ENCODE data around the gene EPPIN.

The EPPIN gene

GRCh38 chr20:45550765-45551164 lies 3.6 kb upstream of the EPPIN start:
- Histone ChIP-seq H3K9me2 (replicated peaks; ENCODE audit: low read depth, low read length) (no peaks in the 10 kb centered on the region), H2AFZ (ENCODE audit: low read length) (no peak overlapping the region), H3K4me1 (ENCODE audit: insufficient read depth, low read length, poor library complexity, severe bottlenecking) (no peaks in the 10 kb centered on the region), H3K9me3 (ENCODE audit: insufficient read depth, low read depth, low read length) (no peaks in the 10 kb centered on the region), H3F3A (ENCODE audit: low read depth) (no peaks in the 10 kb centered on the region), H3K27me3 (ENCODE audit: insufficient read depth, low read length, poor library complexity, severe bottlenecking) (no peaks in the 10 kb centered on the region), H3K4me3 (ENCODE audit: low read length, poor library complexity, severe bottlenecking) (no peak overlapping the region), H4K20me1 (ENCODE audit: insufficient read depth, low read length, poor library complexity, severe bottlenecking) (no peaks in the 10 kb centered on the region), H3K9ac (ENCODE audit: low read depth, low read length, poor library complexity, severe bottlenecking) (no peak overlapping the region), H3K79me2 (ENCODE audit: insufficient read depth, low read length) (no peaks in the 10 kb centered on the region), H3K36me3 (ENCODE audit: insufficient read depth, low read length) (no peaks in the 10 kb centered on the region), H3K4me2 (ENCODE audit: low read depth, low read length, poor library complexity, severe bottlenecking) (no peak overlapping the region)
- TF ChIP-seq, protein P1, sequence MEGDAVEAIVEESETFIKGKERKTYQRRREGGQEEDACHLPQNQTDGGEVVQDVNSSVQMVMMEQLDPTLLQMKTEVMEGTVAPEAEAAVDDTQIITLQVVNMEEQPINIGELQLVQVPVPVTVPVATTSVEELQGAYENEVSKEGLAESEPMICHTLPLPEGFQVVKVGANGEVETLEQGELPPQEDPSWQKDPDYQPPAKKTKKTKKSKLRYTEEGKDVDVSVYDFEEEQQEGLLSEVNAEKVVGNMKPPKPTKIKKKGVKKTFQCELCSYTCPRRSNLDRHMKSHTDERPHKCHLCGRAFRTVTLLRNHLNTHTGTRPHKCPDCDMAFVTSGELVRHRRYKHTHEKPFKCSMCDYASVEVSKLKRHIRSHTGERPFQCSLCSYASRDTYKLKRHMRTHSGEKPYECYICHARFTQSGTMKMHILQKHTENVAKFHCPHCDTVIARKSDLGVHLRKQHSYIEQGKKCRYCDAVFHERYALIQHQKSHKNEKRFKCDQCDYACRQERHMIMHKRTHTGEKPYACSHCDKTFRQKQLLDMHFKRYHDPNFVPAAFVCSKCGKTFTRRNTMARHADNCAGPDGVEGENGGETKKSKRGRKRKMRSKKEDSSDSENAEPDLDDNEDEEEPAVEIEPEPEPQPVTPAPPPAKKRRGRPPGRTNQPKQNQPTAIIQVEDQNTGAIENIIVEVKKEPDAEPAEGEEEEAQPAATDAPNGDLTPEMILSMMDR (conservative IDR thresholded peaks at IDR 0.05; ENCODE audit: low read length): no peak

DNA sequence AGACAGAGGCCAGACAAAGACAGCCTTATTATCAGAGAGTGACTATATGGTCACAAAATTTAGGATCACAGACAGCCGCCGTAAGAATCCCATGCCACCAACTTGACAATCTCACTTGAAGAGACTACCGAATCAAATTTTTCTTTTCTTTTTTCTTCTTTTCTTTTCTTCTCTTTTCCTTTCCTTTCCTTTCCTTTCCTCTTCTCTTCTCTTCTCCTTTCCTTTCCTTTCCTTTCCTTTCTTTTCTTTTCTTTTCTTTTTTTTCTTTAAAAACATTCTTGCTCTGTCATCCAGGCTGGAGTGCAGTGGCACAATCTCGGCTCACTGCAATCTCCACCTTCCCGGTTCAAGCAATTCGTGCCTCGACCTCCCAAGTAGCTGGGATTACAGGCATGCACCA lies 1.2 kb upstream of the EPPIN start:
- H3K9me3 ChIP-seq (ENCODE audit: insufficient read depth, low read depth, low read length): no peaks in the 10 kb centered on the region
- no peaks in the 10 kb centered on the region for H3K27me3 ChIP-seq (ENCODE audit: insufficient read depth, low read length, poor library complexity, severe bottlenecking)
- H2AFZ ChIP-seq (ENCODE audit: low read length): no peak overlapping the region
- H3K4me3 ChIP-seq (ENCODE audit: low read length, poor library complexity, severe bottlenecking): no peak overlapping the region
- no peaks in the 10 kb centered on the region for H3K4me1 ChIP-seq (ENCODE audit: insufficient read depth, low read length, poor library complexity, severe bottlenecking)
- no peak overlapping the region for H3K4me2 ChIP-seq (ENCODE audit: low read depth, low read length, poor library complexity, severe bottlenecking)
- TF ChIP-seq, protein P1 (conservative IDR thresholded peaks at IDR 0.05; ENCODE audit: low read length): no peak
- TF ChIP-seq EZH2phosphoT487 (IDR thresholded peaks at IDR 0.05; ENCODE audit: borderline replicate concordance): no peak
- H3K79me2 ChIP-seq (ENCODE audit: insufficient read depth, low read length): no peaks in the 10 kb centered on the region
- no peaks in the 10 kb centered on the region for H3K36me3 ChIP-seq (ENCODE audit: insufficient read depth, low read length)
- no peaks in the 10 kb centered on the region for H4K20me1 ChIP-seq (ENCODE audit: insufficient read depth, low read length, poor library complexity, severe bottlenecking)
- no peaks in the 10 kb centered on the region for H3K9me2 ChIP-seq (replicated peaks; ENCODE audit: low read depth, low read length)
- H3F3A ChIP-seq (ENCODE audit: low read depth): no peaks in the 10 kb centered on the region
- no peak overlapping the region for H3K9ac ChIP-seq (ENCODE audit: low read depth, low read length, poor library complexity, severe bottlenecking)

DNA sequence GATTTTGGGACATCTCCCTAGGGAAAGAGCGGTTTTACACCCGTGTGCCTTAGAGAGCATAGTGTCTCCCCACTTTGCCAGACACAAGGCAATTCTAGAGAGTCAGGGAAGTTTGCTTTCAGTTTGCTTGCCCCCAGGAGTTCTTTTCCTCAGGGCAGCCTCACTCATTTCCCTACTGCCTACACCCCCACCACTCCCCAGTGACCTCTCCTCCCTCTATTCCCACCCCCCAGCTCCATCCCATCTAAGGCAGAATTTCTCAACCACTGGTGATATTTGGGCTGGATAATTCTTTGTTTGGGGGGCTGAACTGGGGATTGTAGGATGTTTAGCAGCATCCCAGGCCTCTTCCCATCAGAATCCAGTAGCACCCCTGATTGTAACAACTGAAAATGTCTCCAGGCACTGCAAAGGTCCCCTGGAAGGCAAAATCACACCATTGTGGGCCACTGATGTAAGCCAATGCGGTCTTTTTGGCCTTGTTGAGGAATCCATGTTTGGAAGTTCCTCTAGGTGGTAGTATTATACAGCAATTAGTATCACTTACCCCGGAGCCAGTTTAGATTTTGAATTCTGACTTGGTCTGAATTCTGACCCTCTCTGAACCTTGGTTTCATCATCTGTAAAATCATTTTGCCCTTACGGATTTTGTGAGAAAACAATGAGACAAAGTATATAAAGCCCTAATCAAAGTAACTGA lies 1.3 kb downstream of the EPPIN start:
- Histone ChIP-seq H3K9ac (ENCODE audit: low read depth, low read length, poor library complexity, severe bottlenecking) (no peak overlapping the region), H3F3A (ENCODE audit: low read depth) (no peaks in the 10 kb centered on the region), H4K20me1 (ENCODE audit: insufficient read depth, low read length, poor library complexity, severe bottlenecking) (no peaks in the 10 kb centered on the region), H3K27me3 (ENCODE audit: insufficient read depth, low read length, poor library complexity, severe bottlenecking) (no peaks in the 10 kb centered on the region), H3K9me2 (replicated peaks; ENCODE audit: low read depth, low read length) (no peaks in the 10 kb centered on the region), H2AFZ (ENCODE audit: low read length) (peak overlapping the region; percentile 0; the same call in 1 of the 2 replicates), H3K79me2 (ENCODE audit: insufficient read depth, low read length) (no peaks in the 10 kb centered on the region), H3K9me3 (ENCODE audit: insufficient read depth, low read depth, low read length) (no peaks in the 10 kb centered on the region), H3K4me2 (ENCODE audit: low read depth, low read length, poor library complexity, severe bottlenecking) (no peak overlapping the region), H3K4me1 (ENCODE audit: insufficient read depth, low read length, poor library complexity, severe bottlenecking) (no peaks in the 10 kb centered on the region), H3K36me3 (ENCODE audit: insufficient read depth, low read length) (no peaks in the 10 kb centered on the region), H3K4me3 (ENCODE audit: low read length, poor library complexity, severe bottlenecking) (no peak overlapping the region)
- TF ChIP-seq, protein P1 (conservative IDR thresholded peaks at IDR 0.05; ENCODE audit: low read length): peak; percentile 47
- TF ChIP-seq EZH2phosphoT487 (IDR thresholded peaks at IDR 0.05; ENCODE audit: borderline replicate concordance): no peak

Measured in Loucy (cell line).